ENCODE data around the gene MYADM. TPM values are rescaled to one million over a fixed set of nuclear protein-coding genes. Genes with fewer than 3 reads are reported as not detected.

The MYADM gene
- total and polyA plus RNA-seq, 2 of the 13 experiments (the other 11 are each of a cell fraction or from before 2014, with no cell fraction given), result 19.9 to 38.1 TPM

GRCh38 chr19:53906211-53907192 is 38.8 kb downstream of the MYADM start (continued):
- TF ChIP-seq ZNF253 (CRISPR knock-in tag; IDR thresholded peaks at IDR 0.05; ENCODE audit: borderline replicate concordance), result no peak
- TF ChIP-seq ZBTB10 (CRISPR knock-in tag; IDR thresholded peaks at IDR 0.05; ENCODE audit: borderline replicate concordance), result peak; percentile 26; the same call in 1 of the 2 replicates
- TF ChIP-seq STAG1 (CRISPR knock-in tag; IDR thresholded peaks at IDR 0.05), result peak; percentile 58
- TF ChIP-seq SMC3 (IDR thresholded peaks at IDR 0.05; ENCODE audit: low read length), result peak; percentile 8; the same call in 1 of the 2 replicates
- TF ChIP-seq SP1 (IDR thresholded peaks at IDR 0.05), result no peak
- TF ChIP-seq SP1 (CRISPR knock-in tag; IDR thresholded peaks at IDR 0.05), result no peak
- no peak for TF ChIP-seq ZNF10 (CRISPR knock-in tag; IDR thresholded peaks at IDR 0.05; ENCODE audit: borderline replicate concordance, low read depth)
- no peak for TF ChIP-seq KLF6 (CRISPR knock-in tag; IDR thresholded peaks at IDR 0.05)
- no peak for TF ChIP-seq ZNF501 (CRISPR knock-in tag; IDR thresholded peaks at IDR 0.05)
- peak; percentile 60 for TF ChIP-seq HNRNPK (IDR thresholded peaks at IDR 0.05; ENCODE audit: low read depth, low read length, poor library complexity, severe bottlenecking)
- TF ChIP-seq ZBTB37 (CRISPR knock-in tag; IDR thresholded peaks at IDR 0.05), result no peak
- no peak for TF ChIP-seq CSRNP2 (CRISPR knock-in tag; conservative IDR thresholded peaks at IDR 0.05; ENCODE audit: low read depth)
- TF ChIP-seq IKZF1 (IDR thresholded peaks at IDR 0.05), result no peak
- peak; percentile 80 for TF ChIP-seq CTCF (CRISPR knock-in tag; IDR thresholded peaks at IDR 0.05)
- no peak for TF ChIP-seq ZBTB33 (CRISPR knock-in tag; IDR thresholded peaks at IDR 0.05)
- no peak for TF ChIP-seq ZNF709 (CRISPR knock-in tag; IDR thresholded peaks at IDR 0.05)
- no peak for TF ChIP-seq ZNF230 (CRISPR knock-in tag; IDR thresholded peaks at IDR 0.05)

Data from HepG2 (cell line).